Caco-2 (cell line): ENCODE results near the gene LIG3. TPM values are rescaled to one million over a fixed set of nuclear protein-coding genes. Genes with fewer than 3 reads are reported as not detected.

Experiments
- BruUV-seq: library from RNA; stranded (reverse); fragments of 400-500 nt; replicated peaks from 2 replicates; lab custom pipeline; 2021; lab: Mats Ljungman, UMichigan
- CTCF ChIA-PET: fragments of 300-600 bp; sonication (Branson Sonifier 250); formaldehyde crosslinking; loops from one replicate; lab custom pipeline; 2022; ENCODE audit warnings: antibody characterized with exemption; lab: Charles Lee
- POLR2A ChIA-PET: fragments of 300-600 bp; sonication (Branson Sonifier 250); formaldehyde crosslinking; loops from one replicate; lab custom pipeline; 2022; ENCODE audit warnings: antibody characterized with exemption; lab: Charles Lee
- DNase-seq, 2 experiments: peaks; one replicate each; pipeline versions ENCODE4 v3.0.0 to v3.0.0-alpha.2; 2020 to 2022
- H3K27me3 ChIP-seq: replicated peaks from 2 replicates; pipeline ENCODE4 v1.6.0; 2011; ENCODE audit warnings: low read length; ENCODE audit not compliant: control insufficient read depth, insufficient read depth
- H3K36me3 ChIP-seq: 2 replicates; pipeline ENCODE4 v1.5.1; 2011; ENCODE audit warnings: low read length; ENCODE audit not compliant: control insufficient read depth, insufficient read depth
- H3K4me1 ChIP-seq: fragments of 250-450 bp; sonication (Bioruptor Pico); 2 replicates; pipeline ENCODE4 v1.5.1; 2020; ENCODE audit warnings: mild to moderate bottlenecking
- H3K4me3 ChIP-seq: 2 replicates; pipeline ENCODE4 v1.5.1; 2011; ENCODE audit warnings: low read depth, mild to moderate bottlenecking, control low read depth, low read length
- H3K9me3 ChIP-seq: fragments of 250-450 bp; sonication (Bioruptor Pico); 2 replicates; pipeline ENCODE4 v1.5.1; 2020; ENCODE audit warnings: mild to moderate bottlenecking, moderate library complexity
- H3K27ac Mint-ChIP-seq: one replicate; pipeline ENCODE4 v1.8.0; 2022; ENCODE audit warnings: mixed read lengths; ENCODE audit not compliant: unreplicated experiment
- H3K27me3 Mint-ChIP-seq: one replicate; pipeline ENCODE4 v1.8.0; 2022; ENCODE audit warnings: mixed read lengths; ENCODE audit not compliant: insufficient read depth, unreplicated experiment
- H3K36me3 Mint-ChIP-seq: one replicate; pipeline ENCODE4 v1.8.0; 2022; ENCODE audit warnings: mild to moderate bottlenecking, mixed read lengths; ENCODE audit not compliant: insufficient read depth, unreplicated experiment
- H3K4me1 Mint-ChIP-seq: one replicate; pipeline ENCODE4 v1.8.0; 2022; ENCODE audit warnings: low read depth, mixed read lengths; ENCODE audit not compliant: unreplicated experiment
- H3K4me3 Mint-ChIP-seq: one replicate; pipeline ENCODE4 v1.8.0; 2022; ENCODE audit warnings: mild to moderate bottlenecking, moderate library complexity, mixed read lengths; ENCODE audit not compliant: unreplicated experiment
- H3K9me3 Mint-ChIP-seq: one replicate; pipeline ENCODE4 v1.8.0; 2022; ENCODE audit warnings: mixed read lengths; ENCODE audit not compliant: unreplicated experiment
- intact Hi-C: fragments of 100-400 bp; cut with micrococcal nuclease; formaldehyde crosslinking; loops from one replicate; pipeline ENCODE4 v1.10.0; 2022; ENCODE audit not compliant: unreplicated experiment
- total RNA-seq: library from RNA; stranded (reverse); gene quantifications from 2 replicates; pipeline ENCODE4 v1.2.3, GENCODE V29; 2022
- TF ChIP-seq, protein P1 (sequence below), 2 experiments: fragments of 200-600 bp in 1 of 2; IDR thresholded peaks; 1 replicate in 1 of 2; 2 replicates in 1 of 2; pipeline versions ENCODE4 v1.5.1 to v1.8.0; 2011 to 2022; ENCODE audit warnings: antibody characterized with exemption in 1 of 2, control low read depth in 1 of 2, inconsistent platforms in 1 of 2, low read depth in 1 of 2, low read length in 1 of 2, mild to moderate bottlenecking in 1 of 2, moderate library complexity in 1 of 2; ENCODE audit not compliant: insufficient read depth in 1 of 2, severe bottlenecking in 1 of 2, unreplicated experiment in 1 of 2

Gene LIG3
- total RNA-seq, 1 experiment from 2014 or later = 49.9 TPM

GRCh38 chr17:35002876-35003551 lies 22.7 kb downstream of the LIG3 start:
- peaks cover 7% of the 10 kb centered on the region for H3K4me1 Mint-ChIP-seq
- H3K27me3 Mint-ChIP-seq = no peaks in the 10 kb centered on the region
- ChIA-PET CTCF (no interaction called here), POLR2A (no interaction called here)
- no peaks in the 10 kb centered on the region for H3K4me1 ChIP-seq
- no peaks in the 10 kb centered on the region for H3K9me3 ChIP-seq
- TF ChIP-seq, protein P1, sequence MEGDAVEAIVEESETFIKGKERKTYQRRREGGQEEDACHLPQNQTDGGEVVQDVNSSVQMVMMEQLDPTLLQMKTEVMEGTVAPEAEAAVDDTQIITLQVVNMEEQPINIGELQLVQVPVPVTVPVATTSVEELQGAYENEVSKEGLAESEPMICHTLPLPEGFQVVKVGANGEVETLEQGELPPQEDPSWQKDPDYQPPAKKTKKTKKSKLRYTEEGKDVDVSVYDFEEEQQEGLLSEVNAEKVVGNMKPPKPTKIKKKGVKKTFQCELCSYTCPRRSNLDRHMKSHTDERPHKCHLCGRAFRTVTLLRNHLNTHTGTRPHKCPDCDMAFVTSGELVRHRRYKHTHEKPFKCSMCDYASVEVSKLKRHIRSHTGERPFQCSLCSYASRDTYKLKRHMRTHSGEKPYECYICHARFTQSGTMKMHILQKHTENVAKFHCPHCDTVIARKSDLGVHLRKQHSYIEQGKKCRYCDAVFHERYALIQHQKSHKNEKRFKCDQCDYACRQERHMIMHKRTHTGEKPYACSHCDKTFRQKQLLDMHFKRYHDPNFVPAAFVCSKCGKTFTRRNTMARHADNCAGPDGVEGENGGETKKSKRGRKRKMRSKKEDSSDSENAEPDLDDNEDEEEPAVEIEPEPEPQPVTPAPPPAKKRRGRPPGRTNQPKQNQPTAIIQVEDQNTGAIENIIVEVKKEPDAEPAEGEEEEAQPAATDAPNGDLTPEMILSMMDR (IDR thresholded peaks at IDR 0.05; ENCODE audit: insufficient read depth in 1 of 2, low read depth in 1 of 2, low read length in 1 of 2, severe bottlenecking in 1 of 2, unreplicated experiment in 1 of 2) = no peak
- H3K36me3 Mint-ChIP-seq = peaks cover 41% of the 10 kb centered on the region
- no peak overlapping the region for H3K27ac Mint-ChIP-seq
- H3K27me3 ChIP-seq = no peaks in the 10 kb centered on the region
- H3K4me3 Mint-ChIP-seq = no peak overlapping the region
- H3K9me3 Mint-ChIP-seq = no peaks in the 10 kb centered on the region
- H3K36me3 ChIP-seq = peaks cover 4% of the 10 kb centered on the region
- H3K4me3 ChIP-seq = no peak overlapping the region
- intact Hi-C loops = no loop called here
- DNase-seq = no peak
- no TSS peak for BruUV-seq

GRCh38 chr17:35003778-35004177 lies 23.5 kb downstream of the LIG3 start:
- H3K4me1 Mint-ChIP-seq = peaks cover 7% of the 10 kb centered on the region
- BruUV-seq = no TSS peak
- TF ChIP-seq, protein P1 (IDR thresholded peaks at IDR 0.05; ENCODE audit: insufficient read depth in 1 of 2, low read depth in 1 of 2, low read length in 1 of 2, severe bottlenecking in 1 of 2, unreplicated experiment in 1 of 2) = no peak
- H3K4me1 ChIP-seq = no peaks in the 10 kb centered on the region
- H3K27ac Mint-ChIP-seq = no peak overlapping the region
- H3K4me3 ChIP-seq = no peak overlapping the region
- peaks cover 37% of the 10 kb centered on the region for H3K36me3 Mint-ChIP-seq
- no peak overlapping the region for H3K4me3 Mint-ChIP-seq
- H3K36me3 ChIP-seq = peaks cover 4% of the 10 kb centered on the region
- intact Hi-C loops = no loop called here
- H3K9me3 ChIP-seq = no peaks in the 10 kb centered on the region
- ChIA-PET CTCF (no interaction called here), POLR2A (no interaction called here)
- no peaks in the 10 kb centered on the region for H3K27me3 ChIP-seq
- no peak for DNase-seq
- H3K27me3 Mint-ChIP-seq = no peaks in the 10 kb centered on the region
- H3K9me3 Mint-ChIP-seq = no peaks in the 10 kb centered on the region

DNA sequence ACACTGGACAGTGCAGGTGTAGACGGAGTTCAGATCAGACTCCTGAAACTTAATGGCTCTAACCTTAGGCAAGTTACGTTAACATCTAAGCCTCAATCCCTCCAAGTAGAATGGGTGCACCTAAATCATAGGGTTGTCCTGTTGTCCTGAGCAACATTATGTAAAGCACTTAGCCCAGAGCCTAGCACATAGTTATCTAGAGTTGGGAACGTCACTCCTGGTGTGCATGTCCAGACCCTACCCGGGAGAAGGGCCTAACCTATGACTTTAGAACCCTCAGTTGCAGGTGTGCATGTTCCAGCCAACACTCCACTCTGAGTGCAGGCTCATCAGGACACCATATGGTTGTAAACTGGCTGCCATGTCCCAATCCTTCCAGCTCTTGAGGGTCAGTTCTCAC lies 26.0 kb downstream of the LIG3 start:
- POLR2A ChIA-PET = no interaction called here
- no peak overlapping the region for H3K4me3 ChIP-seq
- Mint-ChIP-seq H3K9me3 (no peaks in the 10 kb centered on the region), H3K36me3 (peaks cover 50% of the 10 kb centered on the region), H3K4me3 (no peak overlapping the region), H3K27ac (no peak overlapping the region), H3K4me1 (peaks cover 7% of the 10 kb centered on the region), H3K27me3 (no peaks in the 10 kb centered on the region)
- H3K9me3 ChIP-seq = no peaks in the 10 kb centered on the region
- no peak for DNase-seq
- peaks cover 4% of the 10 kb centered on the region for H3K36me3 ChIP-seq
- BruUV-seq = no TSS peak
- H3K4me1 ChIP-seq = no peaks in the 10 kb centered on the region
- intact Hi-C loops = no loop called here
- CTCF ChIA-PET = no interaction called here
- H3K27me3 ChIP-seq = no peaks in the 10 kb centered on the region
- TF ChIP-seq, protein P1 (IDR thresholded peaks at IDR 0.05; ENCODE audit: insufficient read depth in 1 of 2, low read depth in 1 of 2, low read length in 1 of 2, severe bottlenecking in 1 of 2, unreplicated experiment in 1 of 2) = no peak
